ENCODE results near the gene CNGA1.

Gene CNGA1

DNA sequence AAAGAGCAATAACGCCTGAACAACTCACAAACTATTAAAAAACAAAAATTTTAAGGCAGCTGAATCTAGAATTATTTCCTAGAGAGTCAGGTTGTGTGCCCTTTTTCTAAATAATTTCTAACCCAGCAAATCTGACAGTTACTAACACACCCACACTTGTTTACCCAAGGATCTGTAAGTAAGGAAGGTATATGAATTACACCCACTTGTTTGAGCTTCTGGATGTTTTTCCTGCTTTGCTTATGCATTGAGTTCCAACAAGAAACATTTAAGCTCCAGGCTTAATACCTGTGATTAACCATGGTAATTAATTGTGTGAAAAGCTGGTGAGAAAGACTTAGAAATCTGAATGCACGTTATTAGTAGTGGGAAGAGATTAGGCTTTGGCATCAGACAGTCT, 1.6 kb upstream of the CNGA1 start:
- TF ChIP-seq CREB5 (CRISPR knock-in tag; IDR thresholded peaks at IDR 0.05; ENCODE audit: low read depth): no peak
- TF ChIP-seq SNAI2 (CRISPR knock-in tag; IDR thresholded peaks at IDR 0.05): no peak
- TF ChIP-seq ZNF70 (CRISPR knock-in tag; IDR thresholded peaks at IDR 0.05): no peak
- TF ChIP-seq TCF4 (CRISPR knock-in tag; IDR thresholded peaks at IDR 0.05; ENCODE audit: borderline replicate concordance): no peak
- TF ChIP-seq CSDC2 (CRISPR knock-in tag; IDR thresholded peaks at IDR 0.05): no peak
- TF ChIP-seq PPARA (CRISPR knock-in tag; IDR thresholded peaks at IDR 0.05; ENCODE audit: borderline replicate concordance): no peak
- TF ChIP-seq ZFP3 (CRISPR knock-in tag; IDR thresholded peaks at IDR 0.05): no peak
- TF ChIP-seq POU6F1 (CRISPR knock-in tag; IDR thresholded peaks at IDR 0.05; ENCODE audit: borderline replicate concordance, low read depth): no peak
- TF ChIP-seq ZNF565 (CRISPR knock-in tag; conservative IDR thresholded peaks at IDR 0.05; ENCODE audit: low read depth): no peak
- no peak for TF ChIP-seq OSR1 (CRISPR knock-in tag; IDR thresholded peaks at IDR 0.05)
- TF ChIP-seq ISL1 (CRISPR knock-in tag; IDR thresholded peaks at IDR 0.05): no peak
- no peak for TF ChIP-seq RARB (CRISPR knock-in tag; IDR thresholded peaks at IDR 0.05)
- TF ChIP-seq TSHZ2 (CRISPR knock-in tag; IDR thresholded peaks at IDR 0.05): no peak
- no peak for ATAC-seq

DNA sequence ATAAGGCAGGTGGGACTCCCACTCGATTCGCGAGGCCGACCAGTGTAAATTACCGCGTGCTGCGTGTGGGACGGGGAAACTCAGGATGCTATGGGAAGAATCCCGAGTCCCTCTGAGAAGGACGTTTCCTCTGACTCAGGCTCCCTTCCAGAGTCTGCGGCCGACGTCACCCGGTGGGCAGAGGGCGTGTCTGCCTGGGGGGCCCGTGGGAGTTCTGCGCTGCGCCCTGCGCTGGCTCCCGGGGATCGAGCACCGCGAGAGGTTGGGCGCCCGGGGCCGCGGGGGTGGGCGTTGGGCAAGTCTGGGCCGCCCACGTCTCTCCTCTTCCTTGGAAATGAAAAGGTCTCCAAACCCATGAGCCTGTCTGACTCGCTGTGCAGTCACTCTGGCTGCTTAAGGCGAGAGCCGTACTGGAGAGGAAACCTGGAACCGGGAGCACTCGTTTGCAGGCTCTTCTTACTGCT, 659 bp upstream of the CNGA1 start:
- ATAC-seq: peak; percentile 73
- TF ChIP-seq PATZ1 (CRISPR knock-in tag; IDR thresholded peaks at IDR 0.05; ENCODE audit: borderline replicate concordance) (0 out of 2 replicates have a peak, but pooled peaks have one; percentile 25), POU6F1 (CRISPR knock-in tag; IDR thresholded peaks at IDR 0.05; ENCODE audit: borderline replicate concordance, low read depth) (no peak)

GRCh38 chr4:48015678-48016077, 803 bp downstream of the CNGA1 start:
- TF ChIP-seq ISL1 (CRISPR knock-in tag; IDR thresholded peaks at IDR 0.05) (no peak), CSDC2 (CRISPR knock-in tag; IDR thresholded peaks at IDR 0.05) (no peak), TSHZ2 (CRISPR knock-in tag; IDR thresholded peaks at IDR 0.05) (no peak), ZNF8 (CRISPR knock-in tag; IDR thresholded peaks at IDR 0.05) (no peak)
- no peak for ATAC-seq
